Stomach (tissue), 4 donors: ENCODE data around the gene STIM1.

Experiments used
- CTCF ChIP-seq, 7 experiments: fragments of 450-650 bp in 4 of 7; fragments of 200-600 bp in 3 of 7; sonication (generic) in 3 of 7; IDR thresholded peaks; one replicate each; pipeline ENCODE4 v1.5.1; 2016 to 2019; ENCODE audit warnings: antibody characterized with exemption in 7 of 7, control low read depth in 2 of 7, mild to moderate bottlenecking in 1 of 7
- POLR2A ChIP-seq, 4 donors: fragments of 450-650 bp; IDR thresholded peaks; one replicate each; pipeline ENCODE4 v1.6.1; 2016; ENCODE audit warnings: antibody characterized with exemption in 4 of 4, control low read depth in 2 of 4, mild to moderate bottlenecking in 1 of 4, moderate library complexity in 1 of 4

DNA sequence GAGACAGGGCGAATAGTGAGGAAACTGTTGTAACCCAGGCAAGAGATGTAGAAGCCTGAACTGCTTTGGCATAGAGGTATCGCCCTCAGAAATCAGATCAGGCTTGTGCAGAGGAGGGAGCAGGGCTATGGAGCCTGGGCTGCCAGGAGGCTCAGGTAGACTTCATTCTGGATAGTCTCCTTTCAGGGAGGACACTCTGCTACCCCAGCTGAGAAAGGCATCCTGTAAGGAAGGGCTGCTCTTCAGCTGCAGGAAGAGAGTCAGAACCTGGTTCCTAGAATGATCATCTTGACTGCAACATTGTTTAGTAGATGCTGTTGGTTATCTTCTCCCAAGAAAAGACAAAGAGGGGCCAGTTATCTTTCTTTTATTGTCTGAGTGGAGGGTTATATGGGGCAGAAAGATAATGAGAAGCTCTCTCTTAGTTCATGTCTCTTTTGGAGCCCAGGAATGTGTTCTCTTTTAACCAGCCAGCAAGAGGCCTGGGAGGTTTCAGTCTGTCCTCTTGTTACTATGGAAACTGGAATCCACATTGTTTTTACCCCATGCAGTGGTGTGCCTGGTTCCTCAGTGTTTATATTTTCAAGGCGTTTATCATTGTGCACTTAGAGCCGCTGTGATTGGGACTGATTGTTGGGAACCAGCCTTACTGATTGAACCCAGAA lies 95.7 kb downstream of the STIM1 start:
- TF ChIP-seq CTCF (IDR thresholded peaks at IDR 0.05) (no peak), POLR2A (IDR thresholded peaks at IDR 0.05) (no peak)
